Stomach (tissue), 9 donors: Measurements from ENCODE around the gene DDT. TPM values are rescaled to one million over a fixed set of nuclear protein-coding genes. Genes with fewer than 3 reads are reported as not detected.
"Not testable (repeated sequence)": the region's sequence is repeated elsewhere in the genome, so short reads cannot be mapped to it uniquely, and the experiment has no call there.

Source experiments
- DNase-seq, 2 donors: peaks; one replicate each; pipeline versions ENCODE4 v3.0.0 to v3.0.0-alpha.2; 2013 to 2019
- H3K27ac ChIP-seq, 5 donors: fragments of 200-600 bp in 4 of 5; sonication (generic) in 4 of 5; one replicate each; pipeline ENCODE4 v1.5.1; 2013 to 2019; ENCODE audit warnings: mild to moderate bottlenecking in 1 of 5, moderate library complexity in 1 of 5
- H3K27me3 ChIP-seq, 3 donors: fragments of 200-600 bp; sonication (generic); one replicate each; pipeline ENCODE4 v1.5.1; 2017 to 2019; ENCODE audit warnings: mixed run types in 1 of 3
- H3K36me3 ChIP-seq, 4 donors: fragments of 200-600 bp; sonication (generic); 1 replicate in 3 of 4; 2 replicates in 1 of 4; pipeline ENCODE4 v1.5.1; 2016 to 2019
- H3K4me1 ChIP-seq, 4 donors: fragments of 200-600 bp; sonication (generic); one replicate each; pipeline ENCODE4 v1.5.1; 2016 to 2019
- H3K4me3 ChIP-seq, 4 donors: fragments of 200-600 bp; sonication (generic) in 3 of 4; one replicate each; pipeline ENCODE4 v1.5.1; 2016 to 2019; ENCODE audit warnings: mild to moderate bottlenecking in 1 of 4
- H3K9me3 ChIP-seq, 4 donors: fragments of 200-600 bp; sonication (generic); one replicate each; pipeline ENCODE4 v1.5.1; 2016 to 2019
- CTCF ChIP-seq, 7 experiments: fragments of 450-650 bp in 4 of 7; fragments of 200-600 bp in 3 of 7; sonication (generic) in 3 of 7; IDR thresholded peaks; one replicate each; pipeline ENCODE4 v1.5.1; 2016 to 2019; ENCODE audit warnings: antibody characterized with exemption in 7 of 7, control low read depth in 2 of 7, mild to moderate bottlenecking in 1 of 7
- POLR2AphosphoS5 ChIP-seq, 3 donors: sonication (generic); formaldehyde crosslinking; IDR thresholded peaks; one replicate each; pipeline ENCODE4 v1.6.1; 2016; ENCODE audit warnings: antibody characterized with exemption in 3 of 3
- WGBS, 5 donors: extraction: QIAGEN DNeasy Blood & Tissue Kit in 3 of 5; methylation state at CpG; one replicate each; pipeline versions ENCODE4 v1.1.5 to v1.1.7; 2013 to 2018; 5-methylcytosine and 5-hydroxymethylcytosine counted together
- intact Hi-C: fragments of 100-400 bp; cut with DNase I; formaldehyde crosslinking; loops from one replicate; pipeline ENCODE4 v1.15.1; 2023; ENCODE audit warnings: low total_unique reads
- polyA plus RNA-seq, 3 donors: library from polyadenylated mRNA; stranded (reverse); fragments of 200-250 nt; gene quantifications; one replicate each; pipeline ENCODE4 v1.2.3, GENCODE V29; 2013
- total RNA-seq, 5 donors: library from RNA; depleted of rRNA; stranded (reverse); fragments of >200 nt; gene quantifications; one replicate each; pipeline versions ENCODE4 v1.1.0 to v1.2.3, GENCODE V29; 2014 to 2016
- donor health status: healthy with polysubstance abuse.
- donor health status: Bipolar disorder and iron deficiency.
- donor health status: healthy.

Gene DDT
- total and polyA plus RNA-seq, 8 donors: 72.5 to 534 (median 285) TPM

GRCh38 chr22:23956301-23956900 lies 17.8 kb downstream of the DDT start:
- peak in 5 of 7 experiments; percentile 66 to 93 (median 85) for TF ChIP-seq CTCF (IDR thresholded peaks at IDR 0.05)
- TF ChIP-seq POLR2AphosphoS5 (IDR thresholded peaks at IDR 0.05): peak in 1 of 3 donors; percentile 40
- H3K4me1 ChIP-seq: peaks cover 0 to 12% (median 2%) of the 10 kb centered on the region in 4 donors
- DNase-seq: peak; percentile 84 to 87
- intact Hi-C loops, H3K4me3 ChIP-seq, H3K36me3 ChIP-seq, H3K27me3 ChIP-seq, H3K9me3 ChIP-seq, H3K27ac ChIP-seq: not testable (repeated sequence)
- 22 to 36% (median 23%) methylated on average over 11 to 12 of the region's 12 CpGs for WGBS, 5 donors

GRCh38 chr22:23955886-23956285 lies 18.4 kb downstream of the DDT start:
- DNase-seq, H3K4me3 ChIP-seq, H3K27me3 ChIP-seq, H3K36me3 ChIP-seq, H3K27ac ChIP-seq, intact Hi-C loops, H3K9me3 ChIP-seq: not testable (repeated sequence)
- 57 to 82% (median 77%) methylated on average over 3 to 7 of the region's 8 CpGs for WGBS, 5 donors
- peaks cover 0 to 12% (median 2%) of the 10 kb centered on the region in 4 donors for H3K4me1 ChIP-seq

- intact Hi-C loops, DNase-seq, H3K9me3 ChIP-seq, H3K27me3 ChIP-seq, H3K4me1 ChIP-seq, H3K4me3 ChIP-seq, H3K27ac ChIP-seq, H3K36me3 ChIP-seq: not testable (repeated sequence)
- 69 to 84% (median 77%) methylated on average over 3 to 6 of the region's 6 CpGs for WGBS, 5 donors
Measured at GRCh38 chr22:23954991-23955305, 19.3 kb downstream of the DDT start.

- WGBS, 5 donors: 63 to 82% (median 79%) methylated on average over 8 of the region's 8 CpGs
- H3K9me3 ChIP-seq, H3K27ac ChIP-seq, H3K4me1 ChIP-seq, intact Hi-C loops, DNase-seq, H3K27me3 ChIP-seq, H3K36me3 ChIP-seq, H3K4me3 ChIP-seq: not testable (repeated sequence)
Measured at GRCh38 chr22:23954193-23954990, 19.8 kb downstream of the DDT start.

GRCh38 chr22:23953485-23953884 lies 20.8 kb downstream of the DDT start:
- H3K4me3 ChIP-seq, H3K36me3 ChIP-seq, intact Hi-C loops, H3K27ac ChIP-seq, DNase-seq, H3K4me1 ChIP-seq, H3K9me3 ChIP-seq, H3K27me3 ChIP-seq: not testable (repeated sequence)
- 53 to 81% (median 69%) methylated on average over 4 of the region's 4 CpGs for WGBS, 5 donors

GRCh38 chr22:23952794-23953405 lies 21.3 kb downstream of the DDT start:
- H3K36me3 ChIP-seq, H3K27me3 ChIP-seq, H3K4me1 ChIP-seq, DNase-seq, intact Hi-C loops, H3K9me3 ChIP-seq, H3K4me3 ChIP-seq, H3K27ac ChIP-seq: not testable (repeated sequence)
- 64 to 82% (median 74%) methylated on average over 10 to 11 of the region's 11 CpGs for WGBS, 5 donors

GRCh38 chr22:23951383-23951782 lies 22.9 kb downstream of the DDT start:
- H3K4me1 ChIP-seq, intact Hi-C loops, H3K4me3 ChIP-seq, H3K27me3 ChIP-seq, DNase-seq, H3K36me3 ChIP-seq, H3K9me3 ChIP-seq, H3K27ac ChIP-seq: not testable (repeated sequence)
- 85 to 93% (median 88%) methylated on average over 2 of the region's 2 CpGs for WGBS, 5 donors

GRCh38 chr22:23949764-23950163 lies 24.5 kb downstream of the DDT start:
- intact Hi-C loops, H3K36me3 ChIP-seq, H3K9me3 ChIP-seq, DNase-seq, H3K4me1 ChIP-seq, H3K27ac ChIP-seq, H3K4me3 ChIP-seq, H3K27me3 ChIP-seq: not testable (repeated sequence)
- WGBS, 5 donors: 85 to 90% (median 88%) methylated on average over 15 to 18 of the region's 18 CpGs

- WGBS, 5 donors: 0 to 79% (median 44%) methylated on average over 1 to 3 of the region's 3 CpGs; no CpG with 5 or more reads in 1 of the 5 donors
Measured at GRCh38 chr22:23947391-23947790, 26.9 kb downstream of the DDT start.

GRCh38 chr22:23940166-23940565 lies 34.1 kb downstream of the DDT start:
- intact Hi-C loops, H3K27me3 ChIP-seq, H3K9me3 ChIP-seq, DNase-seq, H3K36me3 ChIP-seq, H3K4me3 ChIP-seq, H3K27ac ChIP-seq: not testable (repeated sequence)
- peaks cover 0 to 15% (median 4%) of the 10 kb centered on the region in 4 donors for H3K4me1 ChIP-seq
- WGBS, 5 donors: 70% methylated on average over 2 of the region's 14 CpGs; no CpG with 5 or more reads in 4 of the 5 donors

More at GRCh38 chr22:23947391-23947790, 26.9 kb downstream of the DDT start:
- H3K36me3 ChIP-seq, intact Hi-C loops, H3K4me1 ChIP-seq, H3K4me3 ChIP-seq, H3K27ac ChIP-seq, H3K9me3 ChIP-seq, H3K27me3 ChIP-seq, DNase-seq: not testable (repeated sequence)
